ENCODE measurements around the gene GADL1. TPM values are rescaled to one million over a fixed set of nuclear protein-coding genes. Genes with fewer than 3 reads are reported as not detected.

Gene GADL1
- total and polyA plus RNA-seq, 12 donors, result 0.06 to 0.55 (median 0.13) TPM; not detected in 3

DNA sequence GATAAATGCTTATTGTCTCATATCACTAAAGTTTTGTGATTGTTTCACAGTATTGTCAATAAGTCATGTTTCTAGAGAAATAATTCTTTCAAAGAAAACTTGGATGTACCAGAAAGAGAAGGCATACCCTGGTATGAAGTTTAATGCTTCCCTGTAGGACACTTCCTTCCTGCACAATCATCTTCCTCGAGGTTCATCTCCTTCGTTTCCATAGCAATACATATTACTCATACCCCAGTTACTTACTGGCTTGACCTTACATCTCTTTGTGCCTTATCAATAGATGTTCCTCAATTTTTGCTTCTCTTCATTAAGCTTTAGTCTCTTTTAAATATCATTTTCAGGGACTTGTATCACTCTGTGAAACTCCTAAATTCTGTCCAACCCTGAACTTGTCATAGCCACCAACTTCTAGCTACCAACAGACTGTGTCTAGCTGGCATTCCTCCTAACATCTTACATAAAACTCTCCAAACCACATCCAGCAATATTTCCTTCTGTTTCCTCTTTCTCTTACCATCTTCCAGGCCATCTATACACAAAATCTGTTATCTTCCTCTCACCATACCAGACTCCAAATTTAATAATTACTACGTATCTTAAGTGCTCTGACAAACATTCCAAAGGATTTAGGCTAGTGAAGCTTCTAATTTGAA, 134.3 kb downstream of the GADL1 start:
- no peak overlapping the region for H3K4me3 ChIP-seq
- no peak overlapping the region for H3K27ac ChIP-seq
- intact Hi-C loops (cut with DNase I), result loop anchor here in 1 of 2 donors (10.0 kb wide), 3 partner anchors 375 to 1015 kb away; partner anchors contain the start of gene STT3B
- WGBS, 4 donors, result 51 to 54% (median 52%) methylated on average over 3 of the region's 3 CpGs
- no peaks in the 10 kb centered on the region for H3K9me3 ChIP-seq (replicated peaks in 1 of 3)
- no peaks in the 10 kb centered on the region for H3K4me1 ChIP-seq (replicated peaks in 1 of 2)
- H3K27me3 ChIP-seq, result no peaks in the 10 kb centered on the region
- TF ChIP-seq, protein P1, sequence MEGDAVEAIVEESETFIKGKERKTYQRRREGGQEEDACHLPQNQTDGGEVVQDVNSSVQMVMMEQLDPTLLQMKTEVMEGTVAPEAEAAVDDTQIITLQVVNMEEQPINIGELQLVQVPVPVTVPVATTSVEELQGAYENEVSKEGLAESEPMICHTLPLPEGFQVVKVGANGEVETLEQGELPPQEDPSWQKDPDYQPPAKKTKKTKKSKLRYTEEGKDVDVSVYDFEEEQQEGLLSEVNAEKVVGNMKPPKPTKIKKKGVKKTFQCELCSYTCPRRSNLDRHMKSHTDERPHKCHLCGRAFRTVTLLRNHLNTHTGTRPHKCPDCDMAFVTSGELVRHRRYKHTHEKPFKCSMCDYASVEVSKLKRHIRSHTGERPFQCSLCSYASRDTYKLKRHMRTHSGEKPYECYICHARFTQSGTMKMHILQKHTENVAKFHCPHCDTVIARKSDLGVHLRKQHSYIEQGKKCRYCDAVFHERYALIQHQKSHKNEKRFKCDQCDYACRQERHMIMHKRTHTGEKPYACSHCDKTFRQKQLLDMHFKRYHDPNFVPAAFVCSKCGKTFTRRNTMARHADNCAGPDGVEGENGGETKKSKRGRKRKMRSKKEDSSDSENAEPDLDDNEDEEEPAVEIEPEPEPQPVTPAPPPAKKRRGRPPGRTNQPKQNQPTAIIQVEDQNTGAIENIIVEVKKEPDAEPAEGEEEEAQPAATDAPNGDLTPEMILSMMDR (IDR thresholded peaks at IDR 0.05), result no peak
- no peak for TF ChIP-seq POLR2A (IDR thresholded peaks at IDR 0.05)
- DNase-seq, result no peak
- H3K36me3 ChIP-seq (replicated peaks in 1 of 2), result no peaks in the 10 kb centered on the region

DNA sequence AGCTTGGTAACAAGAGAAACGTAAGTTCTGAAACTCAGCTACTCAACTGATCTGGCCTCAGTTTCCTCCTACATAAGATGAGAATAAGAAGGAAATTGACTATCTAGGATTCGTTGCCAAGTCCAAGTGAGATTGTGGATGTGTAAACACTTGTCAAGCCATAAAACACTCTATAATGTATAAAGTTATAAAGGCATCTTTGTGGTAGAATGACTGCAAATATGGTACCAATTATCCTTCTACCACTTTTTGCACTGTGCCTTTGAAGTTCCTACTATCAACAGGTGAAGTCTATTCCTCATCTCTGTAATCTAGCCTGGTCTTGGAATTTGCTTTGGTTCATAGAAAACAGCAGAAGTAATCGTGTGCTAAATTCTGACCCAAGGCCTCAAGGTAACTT, 138.2 kb downstream of the GADL1 start:
- H3K36me3 ChIP-seq (replicated peaks in 1 of 2), result no peaks in the 10 kb centered on the region
- intact Hi-C loops (cut with DNase I), result no loop called here
- 82 to 90% (median 86%) methylated on average over 3 of the region's 3 CpGs for WGBS, 4 donors
- H3K9me3 ChIP-seq (replicated peaks in 1 of 3), result no peaks in the 10 kb centered on the region
- H3K27me3 ChIP-seq, result no peaks in the 10 kb centered on the region
- no peaks in the 10 kb centered on the region for H3K4me1 ChIP-seq (replicated peaks in 1 of 2)
- TF ChIP-seq, protein P1 (IDR thresholded peaks at IDR 0.05), result no peak
- TF ChIP-seq POLR2A (IDR thresholded peaks at IDR 0.05), result no peak
- DNase-seq, result no peak
- H3K27ac ChIP-seq, result no peak overlapping the region
- no peak overlapping the region for H3K4me3 ChIP-seq

DNA sequence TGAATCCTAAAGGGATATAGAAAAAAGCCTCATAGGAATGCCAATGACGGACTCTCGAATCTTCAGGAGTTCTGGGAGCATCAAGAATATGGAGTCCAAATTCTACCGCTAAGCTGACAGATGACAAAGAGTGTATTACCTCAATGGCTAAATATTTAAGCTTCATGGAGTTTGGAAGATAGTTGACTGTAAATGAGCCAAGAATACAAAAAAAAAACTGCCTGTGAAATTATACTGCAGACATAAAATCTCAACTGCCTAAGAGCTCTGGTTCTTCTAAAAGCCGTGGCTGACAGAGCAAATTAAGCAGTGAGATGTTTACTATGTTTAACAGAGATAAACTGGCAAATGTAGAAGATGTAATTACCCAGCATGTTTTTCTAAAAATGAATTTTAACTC, 140.0 kb downstream of the GADL1 start:
- WGBS, 4 donors, result 79 to 90% (median 82%) methylated on average over 4 of the region's 4 CpGs
- DNase-seq, result no peak
- intact Hi-C loops (cut with DNase I), result loop anchor here in 1 of 2 donors (5.0 kb wide), 1 partner anchor 717 kb away; no protein-coding TSS in a partner anchor

DNA sequence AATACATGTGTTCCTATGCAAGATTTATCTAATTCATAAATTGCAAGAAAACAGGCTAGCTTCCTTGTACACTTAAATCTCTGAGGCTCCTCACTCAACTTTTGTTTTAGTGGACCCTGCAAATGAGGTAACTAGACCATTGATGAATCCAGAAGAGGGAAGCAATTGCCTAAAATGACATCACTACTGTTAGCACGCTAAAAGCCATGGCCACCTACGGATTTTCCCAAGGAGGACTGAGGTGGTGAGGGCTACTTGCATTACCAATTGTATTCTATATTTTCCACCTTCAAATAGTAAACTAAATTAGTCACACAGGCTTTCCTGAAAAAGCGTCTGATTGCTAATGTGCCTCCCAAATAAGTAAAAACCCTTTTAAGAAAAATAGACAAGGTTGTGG, 140.7 kb downstream of the GADL1 start:
- DNase-seq, result no peak
- Histone ChIP-seq H3K4me1 (replicated peaks in 1 of 2) (no peaks in the 10 kb centered on the region), H3K36me3 (replicated peaks in 1 of 2) (no peaks in the 10 kb centered on the region), H3K9me3 (replicated peaks in 1 of 3) (no peaks in the 10 kb centered on the region), H3K27me3 (no peaks in the 10 kb centered on the region), H3K4me3 (no peak overlapping the region), H3K27ac (no peak overlapping the region)
- TF ChIP-seq, protein P1 (IDR thresholded peaks at IDR 0.05), result no peak
- TF ChIP-seq POLR2A (IDR thresholded peaks at IDR 0.05), result no peak
- WGBS, 4 donors, result 85 to 92% (median 90%) methylated on average over 3 of the region's 3 CpGs
- intact Hi-C loops (cut with DNase I), result loop anchor here in 1 of 2 donors (5.0 kb wide), 1 partner anchor 716 kb away; no protein-coding TSS in a partner anchor

More for the DNA sequence above, 140.0 kb downstream of the GADL1 start:
- Histone ChIP-seq H3K4me1 (replicated peaks in 1 of 2) (no peaks in the 10 kb centered on the region), H3K9me3 (replicated peaks in 1 of 3) (no peaks in the 10 kb centered on the region), H3K27me3 (no peaks in the 10 kb centered on the region), H3K27ac (no peak overlapping the region), H3K4me3 (no peak overlapping the region), H3K36me3 (replicated peaks in 1 of 2) (no peaks in the 10 kb centered on the region)
- TF ChIP-seq, protein P1 (IDR thresholded peaks at IDR 0.05), result no peak
- TF ChIP-seq POLR2A (IDR thresholded peaks at IDR 0.05), result no peak

Measured in adrenal gland (tissue), 12 donors.